Activated CD8-positive, alpha-beta memory T cell treated with anti-CD3 and anti-CD28 coated beads, Interleukin-2, amount 50 U/mL, for 48 hours (primary cell): ENCODE measurements around the gene ADM2.
"Not testable (repeated sequence)": the region's sequence is repeated elsewhere in the genome, so short reads cannot be mapped to it uniquely, and the experiment has no call there.

Source experiments
- DNase-seq: peaks from one replicate; pipeline ENCODE4 v3.0.0-alpha.2; 2020

ADM2 gene

DNA sequence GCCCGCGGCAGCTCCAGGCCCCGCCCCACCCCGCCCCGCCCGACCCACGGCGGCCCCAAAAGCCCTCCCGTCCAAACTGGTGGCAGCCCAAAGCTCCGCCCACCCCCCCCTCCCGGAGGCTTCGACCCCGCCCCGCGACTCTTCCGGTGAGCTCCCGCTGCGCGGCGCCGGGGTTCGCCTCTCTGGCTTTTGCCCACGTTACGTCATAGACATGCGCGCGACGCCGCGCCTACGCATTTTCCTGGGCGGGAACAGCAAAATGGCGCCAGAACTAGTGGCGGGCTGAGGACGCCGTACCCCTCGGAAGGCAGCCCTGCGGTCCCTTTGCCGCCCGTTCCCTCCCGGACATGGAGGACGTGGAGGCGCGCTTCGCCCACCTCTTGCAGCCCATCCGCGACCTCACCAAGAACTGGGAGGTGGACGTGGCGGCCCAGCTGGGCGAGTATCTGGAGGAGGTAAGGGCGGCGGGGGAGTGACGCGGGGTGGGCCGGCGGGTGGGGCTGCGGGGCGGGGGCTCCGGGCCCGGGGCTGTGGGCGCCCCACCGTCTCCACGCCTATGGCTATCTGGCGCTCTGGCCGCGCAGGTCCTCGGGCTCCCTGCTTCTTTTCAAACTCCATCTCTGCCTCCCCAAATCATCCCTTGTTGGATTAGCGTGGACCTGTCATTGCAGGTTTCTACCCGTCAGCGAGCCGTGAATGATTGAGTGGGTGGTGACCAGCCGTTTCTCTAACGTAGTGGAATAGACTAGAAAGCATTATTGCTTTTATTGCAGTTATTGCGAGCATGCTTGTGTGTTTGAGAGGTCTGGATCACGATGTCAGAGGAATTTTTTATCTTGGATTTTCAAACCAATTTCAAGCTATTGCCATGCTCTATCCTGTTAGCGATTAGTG, 26.9 kb downstream of the ADM2 start, which contains the start of gene NCAPH2:
Gene NCAPH2, plus strand, starts transcription at position 234 of the 894 bp plus-strand sequence. Its CDS starts 114 bp downstream, at position 348.
- peak; percentile 100 for DNase-seq

GRCh38 chr22:50508897-50509296, 27.6 kb downstream of the ADM2 start:
- DNase-seq: no peak

- DNase-seq: no peak
These were observed 31.8 kb downstream of the ADM2 start for GRCh38 chr22:50513175-50513574.

- no peak for DNase-seq
These were observed 34.7 kb downstream of the ADM2 start for GRCh38 chr22:50516068-50516467.

DNA sequence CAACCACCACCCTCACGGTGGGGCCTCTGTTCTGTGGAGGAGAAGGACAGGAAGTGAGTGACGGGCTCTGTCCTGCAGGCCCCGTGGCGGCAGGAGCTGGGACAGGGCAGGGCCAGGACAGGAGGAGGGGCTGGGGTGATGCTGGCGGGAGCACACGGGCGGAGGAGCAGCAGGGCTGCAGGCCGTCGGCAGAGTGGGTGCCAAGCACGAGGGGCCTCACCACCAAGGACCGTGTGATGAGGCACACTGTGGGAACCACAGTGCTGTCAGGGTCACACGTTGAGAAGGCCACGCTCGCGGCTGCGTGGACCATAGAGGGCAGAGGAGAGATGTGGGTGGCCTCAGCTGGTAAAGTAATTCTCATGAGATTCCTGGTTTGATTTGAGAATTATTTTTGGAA, 35.5 kb downstream of the ADM2 start:
- no peak for DNase-seq

GRCh38 chr22:50517495-50518260, 36.3 kb downstream of the ADM2 start:
- no peak for DNase-seq

DNA sequence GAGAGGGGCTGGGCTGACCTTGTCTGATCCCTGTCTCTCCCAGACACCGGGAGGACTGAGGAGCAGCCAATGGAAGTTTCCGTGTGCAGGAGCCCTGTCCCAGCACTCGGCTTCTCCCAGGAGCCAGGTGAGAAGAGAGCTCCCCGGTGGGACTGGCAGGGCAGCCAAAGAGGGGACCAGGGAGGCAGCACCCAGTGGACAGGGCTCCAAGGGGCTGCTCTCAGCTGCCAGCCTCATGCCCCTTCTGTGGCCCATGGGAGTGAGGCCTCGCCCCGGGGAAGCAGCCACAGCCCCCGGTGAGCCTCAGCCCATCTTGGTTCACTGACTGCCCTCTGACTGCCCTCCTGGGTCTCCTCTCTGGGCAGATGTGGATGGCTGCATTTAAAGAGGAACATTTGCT, 37.3 kb downstream of the ADM2 start:
- no peak for DNase-seq

- DNase-seq: no peak
These were observed 37.8 kb downstream of the ADM2 start for GRCh38 chr22:50519151-50519550.

DNA sequence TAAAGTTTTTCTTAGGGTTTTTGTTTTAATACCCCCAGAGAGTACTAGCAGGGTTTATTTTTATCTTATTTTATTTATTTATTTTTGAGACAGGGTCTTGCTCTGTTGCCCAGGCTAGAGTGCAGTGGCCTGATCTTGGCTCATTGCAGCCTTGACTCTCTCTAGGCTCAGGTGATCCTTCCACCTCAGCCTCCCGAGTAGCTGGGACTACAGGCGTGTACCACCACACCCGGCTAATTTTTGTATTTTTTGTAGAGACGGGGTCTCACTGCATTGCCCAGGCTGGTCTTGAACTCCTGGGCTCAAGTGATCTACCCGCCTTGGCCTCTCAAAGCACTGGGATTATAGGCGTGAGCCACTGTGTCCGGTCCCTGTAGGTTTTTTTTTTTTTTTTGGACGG, 38.8 kb downstream of the ADM2 start:
- DNase-seq: not testable (repeated sequence)

GRCh38 chr22:50520826-50521453, 39.6 kb downstream of the ADM2 start:
- no peak for DNase-seq

DNA sequence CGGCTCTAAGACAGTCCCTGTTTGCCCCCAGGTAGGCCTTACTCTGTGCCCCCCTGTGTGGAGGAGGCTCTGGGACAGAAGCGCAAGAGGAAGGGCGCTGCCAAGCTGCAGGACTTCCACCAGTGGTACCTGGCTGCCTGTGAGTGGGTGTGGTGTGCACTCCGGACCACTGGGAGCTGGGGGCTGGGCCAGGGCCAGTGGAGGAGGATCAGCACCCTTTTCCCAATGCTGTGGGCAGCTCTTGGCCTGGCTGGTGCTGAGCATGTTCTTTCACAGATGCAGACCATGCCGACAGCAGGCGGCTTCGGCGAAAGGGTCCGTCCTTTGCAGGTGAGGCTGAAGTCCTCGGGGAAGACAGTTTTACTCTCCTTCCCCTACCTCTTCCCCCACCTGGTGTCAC, 40.4 kb downstream of the ADM2 start:
- no peak for DNase-seq

- DNase-seq: no peak
These were observed 41.0 kb downstream of the ADM2 start for GRCh38 chr22:50522208-50522805.

- DNase-seq: no peak
These were observed 41.6 kb downstream of the ADM2 start for GRCh38 chr22:50522806-50523438.

- DNase-seq: no peak
These were observed 42.1 kb downstream of the ADM2 start for GRCh38 chr22:50523458-50523805.

DNA sequence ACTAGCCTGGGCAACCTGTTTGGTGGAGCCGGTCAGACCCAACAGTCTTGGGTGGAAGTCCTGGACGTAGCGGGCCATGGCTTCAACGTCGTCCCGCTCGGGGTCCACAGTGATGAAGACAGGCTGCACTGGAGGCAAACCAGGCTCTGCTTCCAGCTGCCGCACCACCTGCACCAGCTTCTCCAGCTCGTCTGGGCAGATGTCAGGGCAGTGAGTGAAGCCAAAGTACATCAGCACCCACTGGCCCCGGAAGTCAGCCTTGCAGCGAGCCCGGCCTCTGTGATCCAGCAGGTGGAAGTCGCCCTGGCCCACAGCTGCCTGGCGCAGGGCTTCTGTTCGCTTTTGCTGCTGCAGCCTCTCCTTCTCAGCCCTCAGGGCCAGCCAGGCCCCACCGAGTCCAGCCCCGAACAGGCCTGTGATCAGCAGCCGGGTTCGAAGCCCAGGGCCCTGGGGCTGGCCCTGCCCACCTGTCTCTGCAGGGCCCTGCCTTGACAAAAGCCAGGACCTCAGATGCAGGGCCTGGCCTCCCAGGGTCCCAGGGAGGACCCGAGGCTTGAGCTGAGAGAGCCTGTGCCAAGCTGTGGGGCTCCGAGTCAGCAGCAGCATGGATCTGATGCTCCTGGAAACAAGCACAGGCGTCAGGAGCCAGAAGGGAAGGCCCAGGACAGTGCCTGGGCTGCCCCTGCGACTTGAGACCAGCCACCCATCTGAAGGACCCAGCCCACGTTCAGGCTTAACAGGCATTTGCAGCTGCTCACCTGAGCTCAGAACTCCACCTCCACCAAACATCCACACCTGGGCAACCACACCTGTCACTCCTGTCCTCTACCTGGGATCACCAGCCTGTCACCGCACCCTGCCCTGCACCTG, 42.7 kb downstream of the ADM2 start:
- no peak for DNase-seq

DNA sequence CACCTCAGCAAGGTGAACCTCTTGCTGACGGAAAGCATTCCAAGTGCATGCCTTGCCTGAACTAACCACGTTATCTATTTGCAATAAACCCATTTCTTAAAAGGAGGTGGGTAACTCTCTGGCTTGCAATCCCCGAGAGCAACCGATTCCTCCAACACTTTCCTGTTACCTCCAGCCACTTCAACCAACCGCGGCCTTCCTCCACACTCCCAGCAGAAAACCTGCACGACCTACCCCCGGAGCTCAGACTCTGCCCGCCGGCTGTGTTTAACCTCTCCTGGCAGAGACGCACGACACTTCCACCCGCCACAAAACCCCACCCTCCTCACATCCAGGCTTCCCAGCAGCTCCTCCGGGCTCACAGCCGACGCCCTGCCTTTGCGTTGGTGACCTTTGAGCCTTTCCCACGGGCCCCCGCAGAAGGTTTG, 43.3 kb downstream of the ADM2 start:
- DNase-seq: no peak

DNA sequence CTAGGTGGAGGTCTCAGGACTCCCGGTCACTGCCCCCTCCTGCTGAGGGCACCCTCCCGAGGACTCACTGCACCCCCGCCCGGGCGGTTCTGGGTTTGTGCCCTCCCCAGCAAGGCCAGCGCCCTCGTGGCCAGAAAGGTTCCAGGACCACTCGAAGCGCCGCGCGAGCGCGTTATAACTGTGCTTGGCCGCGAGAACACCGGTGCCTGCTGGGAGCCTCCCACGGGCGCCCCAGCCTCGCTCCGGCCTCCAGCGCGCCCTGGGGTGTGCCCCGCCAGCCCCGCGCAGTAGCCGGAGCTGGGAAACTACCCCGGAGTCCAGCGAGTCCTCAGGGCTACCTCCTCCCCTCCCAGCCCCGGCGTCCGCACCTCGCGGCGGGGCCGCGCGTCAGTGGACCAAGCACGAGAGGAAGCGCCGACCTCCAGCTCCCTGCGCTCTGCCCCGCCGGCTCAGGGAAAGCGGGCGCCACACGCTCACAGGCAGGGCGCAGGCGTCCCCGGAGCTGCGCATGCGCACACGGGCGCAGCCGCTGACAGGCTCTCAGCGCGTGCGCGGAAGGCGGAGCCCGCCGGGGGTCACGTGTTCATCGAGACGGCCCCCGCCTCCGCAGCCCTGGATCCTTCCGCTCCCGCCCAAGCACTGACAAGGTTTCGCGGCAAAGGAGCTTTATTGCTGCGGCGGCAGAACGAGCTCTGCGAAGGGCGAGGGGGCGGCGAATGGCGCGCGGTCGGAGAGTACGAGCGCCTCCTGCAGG, 43.9 kb downstream of the ADM2 start, which contains the start of gene SCO2:
Gene SCO2, minus strand, starts transcription at position 495 of the 754 bp plus-strand sequence. CDS start 1,187 bp downstream, outside the sequence.
- DNase-seq: peak; percentile 99

DNA sequence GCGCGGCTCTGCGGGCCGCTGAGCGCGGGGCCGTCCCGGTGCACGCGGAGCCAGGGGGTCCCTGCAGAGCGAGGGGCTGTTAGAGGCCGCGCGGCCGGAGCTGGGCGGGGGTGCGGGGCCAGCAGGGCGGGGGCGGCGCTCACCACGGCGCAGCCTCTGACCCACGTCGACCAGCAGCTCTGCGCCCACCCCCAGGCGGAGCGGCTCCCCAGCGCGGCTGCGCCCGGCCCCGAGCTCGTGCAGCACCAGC, 44.4 kb downstream of the ADM2 start:
- no peak for DNase-seq

- peak; percentile 93 for DNase-seq
These were observed 44.9 kb downstream of the ADM2 start for GRCh38 chr22:50526108-50526833.
